HG02885 (cell line): Measurements from ENCODE around the gene KRTAP1-4.
"Not testable (repeated sequence)": the region's sequence is repeated elsewhere in the genome, so short reads cannot be mapped to it uniquely, and the experiment has no call there.

Source experiments
- ATAC-seq: cut with Tn5 transposase; IDR thresholded peaks from one replicate; pipeline ENCODE4 v1.9.1; 2021; ENCODE audit warnings: mild to moderate bottlenecking; ENCODE audit not compliant: unreplicated experiment, poor library complexity

KRTAP1-4 gene, protein sequence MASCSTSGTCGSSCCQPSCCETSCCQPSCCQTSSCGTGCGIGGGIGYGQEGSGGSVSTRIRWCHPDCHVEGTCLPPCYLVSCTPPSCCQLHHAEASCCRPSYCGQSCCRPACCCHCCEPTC

DNA sequence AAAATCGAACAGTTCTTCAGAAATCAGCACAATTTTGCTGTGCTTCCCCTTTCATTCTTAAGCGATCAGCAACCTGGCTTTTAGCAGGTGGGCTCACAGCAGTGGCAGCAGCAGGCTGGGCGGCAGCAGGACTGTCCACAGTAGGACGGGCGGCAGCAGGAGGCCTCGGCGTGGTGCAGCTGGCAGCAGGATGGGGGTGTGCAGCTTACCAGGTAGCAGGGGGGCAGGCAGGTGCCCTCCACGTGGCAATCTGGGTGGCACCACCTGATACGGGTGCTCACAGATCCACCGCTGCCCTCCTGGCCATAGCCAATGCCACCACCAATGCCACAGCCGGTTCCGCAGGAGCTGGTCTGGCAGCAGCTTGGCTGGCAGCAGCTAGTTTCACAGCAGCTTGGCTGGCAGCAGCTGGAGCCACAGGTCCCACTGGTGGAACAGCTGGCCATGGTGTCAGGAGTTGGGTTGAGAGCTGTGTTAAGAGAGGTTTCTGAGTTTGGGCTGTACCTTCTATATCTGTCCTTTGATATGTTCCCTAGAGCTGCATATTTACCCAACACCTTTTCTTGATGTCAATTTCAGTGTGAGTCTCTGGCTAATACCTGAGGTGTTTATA is at the start of gene KRTAP1-4:
Gene KRTAP1-4, minus strand, starts transcription at position 563 of the 613 bp plus-strand sequence. Its CDS starts 117 bp downstream, at position 446.
- ATAC-seq, result no peak

DNA sequence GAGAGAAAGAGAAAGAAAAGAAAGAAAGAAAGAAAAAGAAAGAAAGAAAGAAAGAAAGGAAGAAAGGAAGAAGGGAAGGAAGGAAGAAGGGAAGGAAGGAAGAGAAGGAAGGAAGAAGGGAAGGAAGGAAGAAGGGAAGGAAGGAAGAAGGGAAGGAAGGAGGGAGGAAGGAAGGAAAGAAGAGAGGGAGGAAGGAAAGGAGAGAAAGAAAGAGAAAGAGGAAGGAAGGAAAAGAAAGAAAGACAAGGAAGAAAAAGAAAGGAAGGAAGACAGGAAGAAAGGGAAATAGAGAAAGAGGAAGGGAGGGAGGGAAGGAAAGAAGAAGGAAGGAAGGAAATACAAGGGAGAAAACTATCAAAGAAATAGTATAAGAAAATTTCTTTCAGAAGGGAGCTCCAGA is 46.8 kb upstream of the KRTAP1-4 start:
- no peak for ATAC-seq

GRCh38 chr17:41073676-41074075 is 43.7 kb upstream of the KRTAP1-4 start:
- no peak for ATAC-seq

- ATAC-seq, result no peak
These were observed 41.8 kb upstream of the KRTAP1-4 start for GRCh38 chr17:41071606-41072360.

DNA sequence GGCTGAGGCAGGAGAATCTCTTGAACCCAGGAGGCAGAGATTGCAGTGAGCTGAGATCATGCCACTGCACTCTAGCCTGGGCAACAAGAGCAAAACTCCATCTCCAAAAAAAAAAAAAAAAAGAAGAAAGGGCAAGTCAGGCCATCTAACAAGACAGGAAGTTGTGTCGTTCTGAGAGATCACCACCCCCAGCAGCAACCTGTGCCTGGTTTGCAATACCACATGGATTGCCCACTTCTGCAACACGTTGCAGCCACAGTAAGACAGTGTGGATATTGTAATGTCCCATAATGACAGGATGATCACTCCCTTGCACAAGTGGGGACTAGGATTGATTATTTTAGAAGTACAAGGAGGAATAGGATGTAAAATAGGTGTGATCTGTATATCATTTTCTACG is 39.0 kb upstream of the KRTAP1-4 start:
- no peak for ATAC-seq

- ATAC-seq, result no peak
These were observed 37.3 kb upstream of the KRTAP1-4 start for GRCh38 chr17:41067281-41067680.

DNA sequence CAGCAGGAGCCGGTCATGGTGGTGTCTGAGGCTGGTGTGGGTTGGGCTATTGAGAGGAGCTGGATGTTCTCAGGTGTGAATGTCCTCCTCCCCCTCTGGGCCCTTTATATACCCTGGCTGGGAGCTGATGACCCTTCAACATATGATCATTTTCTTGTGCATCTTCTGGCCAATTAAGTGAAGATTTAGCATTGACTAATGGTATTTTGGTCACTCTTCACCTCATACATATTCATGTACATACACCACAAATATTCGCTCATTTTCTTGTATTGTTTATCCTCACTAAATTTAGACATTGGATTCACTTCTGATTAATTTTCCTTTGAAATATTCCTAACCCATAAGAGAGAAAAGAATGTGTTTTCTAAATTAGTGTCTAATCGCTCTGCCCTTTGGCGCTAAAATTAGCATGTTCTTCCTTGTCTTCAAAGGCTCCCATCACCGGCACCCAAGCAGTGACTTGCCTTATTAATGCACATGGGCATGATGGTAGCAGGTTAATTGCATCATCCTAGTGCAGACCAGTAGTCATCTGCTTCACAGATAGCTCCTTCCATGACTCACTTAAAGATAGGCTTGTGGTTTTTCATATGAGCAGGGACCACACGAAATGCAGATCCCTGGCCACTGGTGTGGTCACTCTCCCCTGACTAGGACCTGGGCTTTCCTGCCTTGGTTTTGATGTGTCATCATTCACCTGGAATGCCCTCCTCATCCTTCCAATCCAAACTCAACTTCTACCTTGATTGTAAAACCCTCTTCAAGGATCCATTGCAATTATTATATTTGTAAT is 36.0 kb upstream of the KRTAP1-4 start, which contains the start of gene KRTAP2-4:
Gene KRTAP2-4, minus strand, starts transcription at position 51 of the 796 bp plus-strand sequence. Its CDS starts 34 bp downstream, at position 17.
- no peak for ATAC-seq

GRCh38 chr17:41065016-41065689 is 35.2 kb upstream of the KRTAP1-4 start:
- not testable (repeated sequence) for ATAC-seq

DNA sequence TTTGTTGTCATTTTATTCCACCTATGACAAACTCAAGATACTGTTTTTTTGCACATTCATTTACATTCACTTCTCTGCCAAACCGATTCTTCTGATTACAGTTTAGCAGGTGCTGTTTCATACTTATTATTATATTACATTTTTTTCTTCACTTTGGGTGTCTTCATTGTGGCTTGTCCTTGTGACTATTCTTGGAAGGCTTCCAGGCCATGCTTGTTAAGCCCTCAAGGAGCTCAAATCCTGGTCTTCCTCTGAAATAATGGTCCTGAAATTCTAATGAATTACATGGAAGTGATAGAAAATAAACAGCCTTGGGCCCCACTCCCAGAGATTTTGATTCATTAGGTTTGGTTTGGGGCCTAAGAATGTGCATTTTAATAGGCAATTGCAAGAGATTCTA is 34.3 kb upstream of the KRTAP1-4 start:
- ATAC-seq, result no peak

DNA sequence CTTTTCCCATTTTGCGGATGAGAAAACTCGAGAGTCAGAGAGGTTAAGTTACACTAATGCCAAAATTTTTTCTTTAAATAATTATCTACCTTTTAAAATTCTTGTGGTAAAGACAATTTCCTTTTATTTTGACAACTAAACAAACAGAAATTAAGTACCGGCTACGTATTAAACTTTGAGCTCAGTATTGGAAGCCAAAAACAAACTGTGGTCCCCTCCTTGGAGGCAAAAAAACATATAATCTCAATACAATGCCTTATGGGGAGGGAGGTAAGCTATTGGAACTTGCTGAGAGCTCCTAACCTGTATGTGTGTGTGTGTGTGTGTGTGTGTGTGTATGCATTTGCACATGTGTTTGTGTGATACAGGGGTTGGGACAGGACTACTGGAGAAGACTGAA is 33.5 kb upstream of the KRTAP1-4 start:
- ATAC-seq, result no peak

GRCh38 chr17:41061964-41062363 is 32.0 kb upstream of the KRTAP1-4 start:
- ATAC-seq, result no peak

GRCh38 chr17:41060052-41060604 is 30.1 kb upstream of the KRTAP1-4 start, which contains the start of gene KRTAP2-3:
TSS of gene KRTAP2-3 (minus strand) at chr17:41060114. CDS start at chr17:41060050, 64 bp downstream.
- ATAC-seq, result no peak

GRCh38 chr17:41059276-41060051 is 29.5 kb upstream of the KRTAP1-4 start:
- ATAC-seq, result not testable (repeated sequence)

GRCh38 chr17:41058741-41059140 is 28.7 kb upstream of the KRTAP1-4 start:
- no peak for ATAC-seq

GRCh38 chr17:41057547-41057946 is 27.6 kb upstream of the KRTAP1-4 start:
- no peak for ATAC-seq

- not testable (repeated sequence) for ATAC-seq
These were observed 25.1 kb upstream of the KRTAP1-4 start, which contains the start of gene KRTAP2-2 for GRCh38 chr17:41055130-41055529. TSS of gene KRTAP2-2 (minus strand) at chr17:41055230. CDS start at chr17:41055211, 19 bp downstream.

- ATAC-seq, result not testable (repeated sequence)
These were observed 24.6 kb upstream of the KRTAP1-4 start for GRCh38 chr17:41054556-41054955.

- ATAC-seq, result no peak
These were observed 24.0 kb upstream of the KRTAP1-4 start for GRCh38 chr17:41054025-41054424.

- no peak for ATAC-seq
These were observed 22.6 kb upstream of the KRTAP1-4 start for GRCh38 chr17:41052566-41052965.
